Measurements from ENCODE around the gene FAIM2.
"Not testable (repeated sequence)": the region's sequence is repeated elsewhere in the genome, so short reads cannot be mapped to it uniquely, and the experiment has no call there.

The FAIM2 gene

DNA sequence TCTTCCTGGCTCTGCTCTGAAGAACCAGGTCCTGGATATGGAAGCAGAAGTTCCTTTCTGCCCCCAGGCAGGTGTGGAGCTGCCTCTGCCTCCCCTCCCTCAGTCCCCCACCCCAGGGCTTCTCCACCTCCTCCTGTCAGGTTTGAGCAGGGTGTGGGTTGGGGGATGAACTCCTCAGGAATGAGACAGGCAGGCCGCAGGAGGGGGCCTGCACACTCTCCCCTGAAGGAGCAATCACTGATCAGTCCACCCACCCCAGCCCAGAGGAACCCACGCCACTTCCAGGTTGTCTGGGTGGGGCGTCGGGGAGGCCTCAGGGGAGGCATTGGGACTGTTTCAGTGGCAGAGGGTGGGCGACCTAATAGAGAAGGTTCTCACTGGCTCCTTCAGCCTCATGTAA lies 26.6 kb downstream of the FAIM2 start:
- DNase-seq (ENCODE audit: low read depth) = no peak

DNA sequence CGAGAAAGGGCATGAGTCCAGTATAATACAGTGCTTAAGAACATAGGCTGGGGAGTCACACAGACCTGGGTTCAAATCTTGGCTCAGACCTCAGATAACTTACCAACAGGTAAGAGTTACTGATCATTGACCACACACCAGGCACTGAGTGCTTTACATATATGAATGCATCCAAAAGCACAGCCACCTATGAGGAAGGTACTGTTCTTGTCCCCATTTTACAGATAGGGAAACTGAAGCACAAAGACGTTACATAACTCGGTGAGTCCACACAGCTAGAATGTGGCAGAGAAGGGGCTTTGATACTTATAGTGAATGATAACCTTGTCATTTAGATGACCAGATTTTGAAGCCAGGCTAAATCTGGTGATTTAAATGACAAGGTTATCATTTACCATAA lies 27.6 kb downstream of the FAIM2 start:
- no peak for DNase-seq (ENCODE audit: low read depth)

DNA sequence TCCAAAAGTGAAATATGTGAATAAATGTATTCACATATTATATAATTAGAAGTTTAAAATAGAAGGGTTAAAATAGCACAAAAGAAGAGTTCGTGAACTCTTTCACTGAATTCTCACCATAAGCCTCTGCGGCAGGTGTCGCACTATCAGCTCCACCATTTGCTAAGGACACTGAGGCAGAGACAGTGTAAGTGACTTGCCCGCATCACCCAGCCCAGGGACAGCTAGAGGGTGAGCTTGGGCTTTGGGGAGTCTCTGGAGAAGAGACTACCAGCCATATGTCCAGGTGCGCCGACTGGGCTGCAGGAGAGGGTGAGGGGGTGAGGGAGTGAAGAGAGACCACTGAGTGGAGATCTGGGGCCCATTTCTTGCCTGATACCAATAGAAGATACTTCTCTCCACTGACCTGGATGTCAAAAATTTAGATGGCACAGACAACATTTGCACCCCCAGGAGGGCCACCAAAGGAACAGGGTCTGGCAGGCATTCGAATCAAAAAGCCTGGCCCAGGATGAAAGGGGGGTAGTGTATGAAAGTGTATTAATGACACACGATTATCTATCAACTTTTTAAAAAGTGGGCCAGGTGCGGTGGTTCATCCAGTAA lies 28.5 kb downstream of the FAIM2 start:
- no peak for DNase-seq (ENCODE audit: low read depth)

DNA sequence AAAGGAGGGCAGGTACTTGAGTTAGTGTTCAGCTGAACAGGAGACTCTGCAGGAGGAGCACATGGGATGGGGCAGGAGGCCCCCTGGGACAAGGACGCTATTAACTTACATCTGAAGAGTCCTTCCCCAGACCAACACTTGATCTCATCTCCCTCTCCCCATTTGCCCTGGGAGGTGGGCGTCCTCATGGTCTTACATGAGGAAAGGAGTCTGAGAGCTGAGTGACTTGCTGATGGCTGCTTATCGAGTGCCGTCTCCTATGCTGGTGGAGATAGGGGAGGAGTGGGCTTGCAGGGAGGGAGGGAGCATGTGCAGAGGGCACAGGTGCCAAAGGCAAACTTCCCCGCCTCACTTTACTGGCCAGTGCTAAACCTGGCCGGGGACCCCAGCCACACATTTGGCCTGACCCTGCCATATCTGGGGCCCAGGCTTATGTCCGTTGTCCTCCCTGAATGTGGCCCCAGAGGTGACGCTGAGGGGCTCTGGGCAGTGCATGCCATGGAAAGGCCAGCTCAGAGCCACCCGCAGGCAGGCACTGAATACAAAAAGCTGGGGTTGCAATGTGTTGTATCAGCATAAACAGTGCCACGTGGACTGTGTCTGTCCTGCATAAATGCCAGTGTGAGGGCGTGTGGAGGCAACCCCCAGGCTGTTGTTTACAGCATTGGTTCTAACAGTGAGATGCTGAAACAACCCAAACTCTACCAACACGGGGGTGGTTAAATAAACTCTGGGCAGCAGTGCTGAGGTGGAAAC lies 29.4 kb downstream of the FAIM2 start:
- no peak for DNase-seq (ENCODE audit: low read depth)

DNA sequence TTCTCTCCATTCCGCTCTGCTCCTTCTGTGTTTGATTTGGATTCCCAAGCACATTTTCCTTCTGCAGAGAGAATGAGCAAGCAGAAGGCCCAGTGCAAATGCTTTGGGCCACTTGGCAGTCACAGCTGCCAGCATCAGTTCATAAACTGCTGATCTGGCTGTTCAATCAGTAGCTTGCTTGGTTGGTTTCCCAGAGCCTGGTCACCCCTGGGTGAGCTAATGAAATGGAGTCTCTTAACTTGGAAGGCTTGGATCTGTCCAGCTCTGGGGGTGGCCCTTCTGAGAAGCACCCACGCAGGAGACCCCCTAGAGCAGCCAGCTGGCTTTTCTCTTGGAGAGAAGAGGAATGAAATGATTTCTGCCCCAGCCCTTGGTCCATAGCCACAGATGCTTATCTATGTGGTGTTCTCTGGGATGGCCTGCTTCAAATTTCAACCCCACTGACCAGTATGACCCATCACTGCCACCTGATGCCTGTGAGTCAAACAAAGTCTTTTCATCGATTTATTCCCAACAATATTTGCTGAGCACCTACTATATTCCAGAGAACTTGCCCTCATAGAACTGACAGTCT lies 30.3 kb downstream of the FAIM2 start:
- DNase-seq (ENCODE audit: low read depth) = no peak

DNA sequence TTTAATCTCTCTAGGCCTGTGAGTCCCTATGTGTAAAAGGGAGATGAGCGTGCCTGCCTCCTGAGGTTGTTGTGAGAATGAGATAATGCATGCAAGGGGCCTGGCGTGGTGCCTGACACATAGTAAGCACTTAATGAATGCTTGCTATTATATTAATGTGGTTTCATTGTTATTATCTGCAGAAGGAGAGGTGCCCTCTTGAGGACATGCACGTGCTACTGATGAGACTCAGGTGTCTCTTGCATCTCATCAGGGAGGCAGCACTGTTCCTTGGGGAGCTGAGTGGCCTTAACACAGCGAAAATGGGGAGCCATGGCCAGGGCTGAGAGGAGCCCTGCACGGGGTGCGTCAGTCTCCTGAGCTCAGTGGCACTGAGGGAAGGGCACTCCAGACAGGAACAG lies 30.9 kb downstream of the FAIM2 start:
- DNase-seq (ENCODE audit: low read depth) = no peak

DNA sequence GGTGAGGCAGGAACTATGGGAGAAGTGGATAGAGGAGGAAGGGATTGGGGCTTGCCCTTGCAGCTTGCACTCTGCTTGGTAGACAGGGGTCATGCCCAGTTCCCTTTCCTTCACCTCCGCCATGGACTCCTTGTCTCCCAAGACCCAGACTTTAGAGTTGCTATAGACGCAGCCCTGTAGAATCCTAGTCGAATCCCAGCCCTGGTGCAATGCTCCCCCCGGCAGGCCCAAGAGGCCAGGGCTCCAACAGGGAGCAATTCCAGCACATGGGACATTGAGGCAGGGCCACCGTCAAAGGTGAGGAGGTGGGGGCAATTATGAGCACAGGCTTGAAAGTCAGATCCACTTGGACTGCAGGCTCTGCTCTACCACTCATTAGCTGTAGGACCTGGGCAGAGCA lies 31.3 kb downstream of the FAIM2 start:
- DNase-seq (ENCODE audit: low read depth) = no peak

DNA sequence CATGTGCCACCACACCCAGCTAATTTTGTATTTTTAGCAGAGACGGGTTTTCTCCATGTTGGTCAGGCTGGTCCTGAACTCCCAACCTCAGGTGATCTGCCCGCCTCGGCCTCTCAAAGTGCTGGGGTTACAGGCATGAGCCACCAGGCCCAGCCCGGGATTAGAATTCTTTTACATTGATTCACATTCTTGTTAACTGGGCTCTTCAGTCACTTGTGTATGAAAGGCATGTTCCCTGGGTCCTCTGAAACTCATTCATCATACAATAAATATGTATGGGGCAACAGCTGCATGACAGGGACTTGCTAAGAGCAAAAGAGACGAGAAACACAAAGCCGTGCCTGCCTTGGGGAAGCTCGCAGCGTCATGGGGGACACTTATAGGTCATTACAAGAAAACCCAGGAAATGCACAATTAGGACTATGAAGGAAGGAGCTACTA lies 31.9 kb downstream of the FAIM2 start:
- DNase-seq (ENCODE audit: low read depth) = not testable (repeated sequence)

DNA sequence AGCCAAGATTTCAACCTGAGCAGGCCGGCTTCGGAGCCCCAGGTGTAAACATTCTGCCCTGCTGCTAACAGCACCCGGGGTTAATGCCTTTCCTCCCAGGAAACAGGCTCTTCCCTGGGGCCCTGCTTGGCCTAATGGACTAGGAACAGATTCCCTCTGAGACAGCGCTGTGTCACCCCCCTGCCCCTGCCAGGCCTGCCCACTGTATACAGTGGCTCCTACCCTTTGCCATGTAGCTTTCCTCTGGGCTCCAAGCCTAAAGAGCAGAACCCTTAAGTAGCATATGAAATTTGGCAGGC lies 32.5 kb downstream of the FAIM2 start:
- no peak for DNase-seq (ENCODE audit: low read depth)

DNA sequence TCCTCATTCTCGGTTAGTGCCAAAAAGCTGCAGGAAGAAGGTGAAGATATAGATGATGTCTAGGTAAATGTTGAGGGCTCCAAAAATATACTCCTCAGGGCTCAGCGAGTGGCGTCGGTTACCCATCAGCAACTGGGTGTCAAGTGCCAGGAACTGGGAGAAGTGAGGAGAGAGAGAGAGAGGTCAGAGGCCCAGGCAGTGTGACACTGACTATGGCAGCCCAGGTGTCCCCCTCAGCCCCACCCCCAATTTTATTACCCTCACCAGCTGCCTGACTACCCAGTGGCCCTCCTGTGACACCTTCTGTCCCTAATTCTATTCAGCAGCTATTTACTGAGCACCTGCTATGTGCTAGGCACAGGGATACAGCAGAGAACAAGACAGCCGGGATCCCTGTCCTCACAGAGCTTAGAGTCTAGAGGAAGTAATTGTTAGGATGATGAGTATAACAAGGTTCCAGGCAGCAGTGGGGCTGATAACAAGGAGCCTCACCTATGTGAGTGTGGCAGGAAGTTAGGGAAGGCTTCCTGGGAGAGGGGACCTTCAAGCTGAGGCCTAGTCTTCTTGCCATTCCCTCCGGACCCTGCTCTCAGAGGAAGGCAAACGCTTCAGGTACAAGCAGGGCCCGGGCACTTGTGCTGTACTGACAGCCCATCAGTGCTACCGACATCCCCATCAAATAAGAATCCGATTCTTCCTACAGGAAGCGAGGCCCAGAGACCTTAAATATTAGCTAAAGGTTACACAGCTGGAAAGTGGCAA lies 33.0 kb downstream of the FAIM2 start:
- DNase-seq (ENCODE audit: low read depth) = no peak

DNA sequence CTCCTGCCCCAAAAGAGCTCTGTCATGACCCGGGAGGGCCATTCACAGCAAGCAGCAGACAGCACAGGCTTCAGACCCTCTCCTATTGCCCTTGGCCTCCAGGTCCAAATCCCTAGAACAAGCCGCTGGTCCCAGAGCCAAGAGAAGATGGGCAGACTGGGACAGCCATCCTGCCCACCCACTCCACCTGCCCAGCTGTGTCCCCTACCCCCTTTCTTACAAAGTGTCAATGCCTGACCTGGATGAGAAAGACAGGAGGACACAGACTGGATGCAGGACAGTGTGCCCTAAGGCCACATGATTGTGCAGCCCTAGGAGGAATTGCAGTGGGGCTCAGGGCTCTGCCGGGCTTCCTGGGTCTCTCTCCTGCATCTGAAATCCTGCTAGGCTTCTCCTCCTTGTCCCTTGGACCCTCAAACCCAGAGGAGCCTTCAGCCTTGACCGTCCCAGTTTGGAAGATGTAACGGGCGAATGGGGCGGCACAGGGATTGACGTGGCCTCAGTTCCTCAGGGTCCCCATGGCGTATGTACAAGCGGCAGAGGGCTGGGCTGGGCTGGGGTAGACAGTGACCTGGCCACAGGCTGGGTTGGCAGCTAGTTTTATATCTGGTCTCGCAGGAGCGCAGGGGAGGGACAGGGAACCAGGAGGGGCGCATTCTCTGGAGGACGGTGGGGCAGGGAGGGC lies 33.7 kb downstream of the FAIM2 start:
- no peak for DNase-seq (ENCODE audit: low read depth)

DNA sequence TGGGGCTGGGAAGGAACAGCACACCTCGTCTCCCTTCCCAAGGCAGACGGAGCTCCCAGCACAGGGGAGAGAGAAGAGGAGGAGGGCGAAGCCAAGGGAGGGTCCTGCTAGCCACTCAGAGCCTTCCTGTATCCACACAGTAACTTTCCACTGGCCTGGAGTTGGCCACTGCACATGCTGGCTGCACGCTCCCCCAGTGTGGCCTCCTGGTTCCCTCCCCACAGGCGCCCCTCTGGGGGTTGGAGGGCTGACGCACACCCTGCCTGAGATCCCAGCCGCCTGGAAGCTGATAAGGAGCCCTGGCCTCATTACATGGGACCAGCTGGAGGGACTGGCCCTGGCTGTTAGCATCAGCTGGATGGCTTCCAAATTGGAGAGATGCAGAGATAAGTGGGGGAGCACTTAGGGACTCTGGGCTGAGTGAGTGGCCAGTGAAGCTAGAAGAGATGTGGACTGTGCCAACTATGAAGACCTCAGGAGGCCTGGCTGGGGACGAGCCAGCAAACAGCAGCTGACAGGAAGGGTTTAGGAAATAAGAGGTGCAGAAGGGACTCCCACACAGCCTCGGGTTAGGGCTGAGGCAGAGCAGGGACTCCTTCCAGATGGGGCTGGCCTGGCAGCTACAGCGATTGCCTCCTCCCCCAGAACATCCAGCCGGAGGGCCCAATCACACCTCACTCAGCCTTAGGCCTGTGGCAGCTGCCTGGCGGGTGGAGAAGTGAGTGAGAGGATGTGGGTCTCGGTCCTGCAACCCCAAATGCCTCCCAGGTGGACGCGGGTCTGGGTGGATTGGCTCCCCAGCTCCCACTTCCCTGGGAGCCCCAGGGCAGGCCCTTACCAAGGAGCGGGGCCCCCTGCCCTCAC lies 34.5 kb downstream of the FAIM2 start:
- no peak for DNase-seq (ENCODE audit: low read depth)

DNA sequence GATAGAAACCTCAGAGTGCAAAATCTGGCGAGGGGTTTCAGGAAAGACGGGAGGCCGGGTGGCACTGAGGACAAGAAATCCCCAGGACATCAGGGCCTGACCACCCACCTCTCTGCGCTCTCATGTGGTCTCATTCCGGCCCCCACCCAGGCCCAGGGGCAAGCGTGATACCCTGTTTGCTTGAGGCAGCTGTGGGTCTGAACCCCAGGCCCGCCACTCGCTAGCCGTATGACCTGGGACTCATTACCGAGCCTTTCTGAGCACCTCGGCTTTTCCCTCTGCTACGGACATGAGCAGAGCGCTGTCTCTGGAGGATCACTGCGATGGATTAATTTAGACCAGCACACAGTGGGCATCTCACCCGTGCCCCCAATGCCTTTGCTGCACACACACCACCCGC lies 35.3 kb downstream of the FAIM2 start:
- DNase-seq (ENCODE audit: low read depth) = no peak

DNA sequence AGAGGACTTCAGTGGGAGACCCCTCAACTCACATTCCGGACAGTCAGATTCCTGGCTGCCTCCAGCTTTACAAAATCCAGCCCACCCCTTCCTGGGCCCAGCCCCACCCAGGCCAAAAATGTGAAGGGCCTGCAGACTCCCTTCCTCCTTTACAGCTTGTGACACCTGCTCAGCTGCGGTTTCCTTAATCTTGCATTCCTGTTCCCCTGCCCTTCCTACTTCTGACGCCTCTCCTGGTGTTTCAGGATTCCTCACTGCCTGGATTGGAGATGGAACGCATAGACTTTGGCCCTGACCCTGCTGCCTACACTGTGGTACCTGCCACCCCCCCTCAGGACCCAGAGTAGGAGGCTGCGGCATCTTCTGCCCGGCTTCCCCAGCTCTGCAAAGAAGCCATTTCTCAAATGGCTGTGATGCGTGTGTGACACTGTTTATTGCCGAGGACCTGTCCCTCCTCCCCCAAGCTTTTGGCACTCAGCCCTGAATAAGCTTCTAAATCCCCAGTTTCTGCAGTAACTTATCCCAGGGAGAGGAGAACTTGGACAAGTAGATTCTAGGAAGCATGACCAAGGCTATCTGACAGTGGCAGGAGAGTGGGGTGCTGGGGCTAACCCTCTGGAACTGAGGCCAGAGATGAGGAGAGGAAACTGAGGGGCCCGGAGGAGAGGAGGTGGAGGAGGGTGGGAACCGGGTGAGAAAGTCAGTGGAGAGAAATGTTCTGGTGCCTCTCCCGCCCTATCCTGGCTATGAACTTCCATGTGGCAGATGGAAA lies 35.9 kb downstream of the FAIM2 start:
- DNase-seq (ENCODE audit: low read depth) = no peak

DNA sequence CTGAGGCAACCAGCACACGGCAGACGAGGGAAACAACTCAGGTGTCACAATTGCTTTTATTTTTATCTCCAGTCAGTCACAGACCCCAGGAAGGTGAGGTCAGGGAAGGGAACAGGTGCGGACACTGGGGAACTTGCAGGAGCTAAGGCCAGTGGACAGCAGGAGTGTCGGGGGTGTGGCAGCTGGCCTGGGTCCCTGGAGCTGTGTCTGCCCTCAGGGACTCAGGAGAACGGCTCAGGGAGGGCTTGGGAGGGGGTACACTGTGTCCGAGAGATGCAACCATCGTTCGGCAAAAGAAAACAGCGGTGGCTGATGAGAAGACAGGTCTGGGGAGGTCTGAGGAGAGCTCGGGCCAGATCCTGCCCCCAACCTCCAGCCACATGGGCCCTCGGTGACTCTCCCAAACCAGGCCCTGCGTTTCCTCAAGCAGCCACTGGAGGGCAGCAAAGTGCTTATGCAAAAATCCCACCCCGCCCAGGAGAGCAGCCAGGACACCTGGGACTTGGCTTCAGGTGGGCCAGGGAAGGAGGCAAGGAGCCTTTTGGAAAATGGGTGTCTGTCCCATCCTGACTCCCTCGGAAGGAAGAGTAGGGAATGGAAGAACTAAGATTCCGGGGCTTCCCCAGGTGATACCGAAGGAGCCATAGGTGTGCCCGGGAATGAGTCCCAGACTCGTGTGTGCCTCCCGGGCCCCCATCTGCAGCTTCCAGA lies 36.7 kb downstream of the FAIM2 start:
- peak; percentile 58 for DNase-seq (ENCODE audit: low read depth)

DNA sequence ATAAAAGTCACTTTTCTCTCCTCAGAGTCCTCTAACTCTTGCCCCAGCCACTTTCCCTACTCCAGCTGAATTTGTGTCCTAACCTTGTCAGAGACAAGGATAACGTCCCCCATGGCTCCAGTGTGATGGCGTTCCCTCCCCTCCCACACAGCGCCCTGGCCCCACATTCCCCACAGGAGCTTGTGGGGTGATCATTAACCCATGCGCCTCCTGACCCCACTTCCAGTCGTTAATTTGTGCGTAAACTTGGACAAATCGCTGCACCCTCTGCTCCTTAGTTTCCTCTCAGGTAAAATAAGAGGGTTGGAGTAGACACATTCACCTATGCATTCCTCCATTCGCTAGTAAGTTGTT lies 37.9 kb downstream of the FAIM2 start:
- no peak for DNase-seq (ENCODE audit: low read depth)

DNA sequence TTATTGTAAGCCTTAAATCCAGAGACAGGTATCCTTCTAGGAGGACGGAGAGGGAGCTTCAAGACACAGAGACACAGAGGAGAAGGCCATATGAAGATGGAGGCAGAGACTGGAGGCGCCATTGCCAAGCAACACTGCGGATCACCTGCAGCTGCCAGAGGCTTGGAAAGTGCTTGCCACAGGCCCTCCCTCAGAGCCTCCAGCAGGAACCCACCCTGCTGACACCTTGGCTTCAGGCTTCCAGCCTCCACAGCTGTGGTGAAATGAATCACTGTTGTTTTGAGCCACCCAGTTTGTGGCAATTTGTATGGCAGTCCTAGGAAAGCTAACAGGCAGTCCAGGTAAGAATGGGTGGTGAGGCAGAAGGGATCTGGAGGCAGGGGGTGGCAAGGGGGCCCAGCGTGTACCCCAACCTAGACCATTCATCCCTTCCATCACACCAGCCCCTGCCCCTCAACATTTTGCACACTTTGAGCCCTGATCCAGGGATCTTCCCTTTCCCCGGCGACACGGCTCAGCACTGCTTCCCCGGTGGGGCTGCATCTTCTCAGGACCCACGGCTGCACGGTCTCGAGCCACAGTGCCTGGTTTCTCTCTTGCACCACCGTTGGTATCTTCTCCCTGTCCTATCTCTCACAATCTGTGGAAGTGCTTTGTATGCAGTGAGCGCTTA lies 38.5 kb downstream of the FAIM2 start:
- DNase-seq (ENCODE audit: low read depth) = no peak

DNA sequence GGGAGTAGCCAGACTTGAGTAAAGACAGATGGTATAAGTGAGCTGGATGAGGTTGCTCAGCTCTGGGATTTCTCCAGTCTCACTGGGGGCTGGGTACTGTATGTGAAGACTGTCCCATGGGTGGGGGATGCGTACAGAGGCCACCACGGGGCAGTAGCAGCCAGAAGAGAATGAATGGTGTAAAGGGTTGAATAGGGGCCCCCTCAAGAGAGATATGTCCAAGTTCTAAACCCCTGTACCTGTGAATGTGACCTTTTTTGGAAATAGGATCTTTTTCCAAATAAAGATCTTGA lies 39.0 kb downstream of the FAIM2 start:
- no peak for DNase-seq (ENCODE audit: low read depth)

DNA sequence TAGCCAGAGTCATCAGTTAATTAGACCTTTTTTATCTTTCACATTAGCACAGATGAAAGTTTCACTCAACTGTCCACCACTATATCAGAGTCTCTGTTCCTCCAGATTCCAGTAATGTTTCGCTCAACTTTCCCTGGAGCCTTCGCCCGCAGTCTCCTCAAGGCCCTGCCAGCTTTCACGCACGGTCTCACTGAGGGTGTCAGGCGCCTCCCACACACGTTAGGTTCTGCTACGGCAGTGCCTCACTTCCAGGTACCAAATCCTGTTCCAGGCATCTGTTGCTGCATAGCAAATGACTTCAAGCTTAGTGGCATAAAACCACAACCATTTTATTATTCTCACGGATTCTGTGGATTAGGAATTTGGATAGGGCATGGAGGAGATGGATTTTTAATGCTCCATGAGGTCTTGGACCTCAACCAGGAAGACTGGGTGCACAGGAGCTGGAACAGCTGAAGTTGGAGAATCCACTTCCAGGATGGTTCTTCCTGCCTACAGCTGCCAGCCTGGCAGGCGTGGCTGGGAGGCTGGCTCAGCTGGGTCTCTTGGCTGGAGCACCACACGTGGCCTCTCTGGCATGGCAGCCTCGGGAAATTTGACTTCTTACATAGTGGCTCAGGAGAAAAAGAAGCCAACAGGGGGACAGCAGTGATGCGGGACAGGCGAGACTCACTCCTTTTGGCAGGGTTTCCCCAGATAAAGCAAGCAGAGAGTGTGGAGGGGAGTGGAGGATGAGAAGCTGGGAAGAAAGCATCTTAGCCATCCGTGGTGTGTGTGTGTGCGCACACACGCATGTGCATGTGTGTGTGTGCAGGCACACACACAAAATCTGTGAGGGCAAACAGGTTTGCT lies 39.5 kb downstream of the FAIM2 start:
- DNase-seq (ENCODE audit: low read depth) = no peak
